HEK293T (cell line): ENCODE measurements around the gene UGGT1.
"Not testable (repeated sequence)": the region's sequence is repeated elsewhere in the genome, so short reads cannot be mapped to it uniquely, and the experiment has no call there.

Experiments used
- CTCF ChIA-PET: fragments of 350-600 bp; formaldehyde crosslinking; extraction: SDS; loops from one replicate; lab custom pipeline; 2021; ENCODE audit warnings: antibody characterized with exemption, inconsistent platforms; lab: Yijun Ruan, JAX
- POLR2A ChIA-PET: fragments of 350-600 bp; formaldehyde crosslinking; extraction: SDS; loops from one replicate; lab custom pipeline; 2020; ENCODE audit warnings: antibody characterized with exemption, inconsistent platforms; lab: Yijun Ruan, JAX
- DNase-seq: peaks from one replicate; pipeline ENCODE4 v3.0.0; 2012; ENCODE audit warnings: mixed read lengths; ENCODE audit errors: extremely low spot score
- ARNT ChIP-seq: fragments of 450-650 bp; IDR thresholded peaks from 2 replicates; pipeline ENCODE4 v1.6.1; 2017; ENCODE audit warnings: mild to moderate bottlenecking
- BHLHE40 ChIP-seq: fragments of 450-650 bp; IDR thresholded peaks from 2 replicates; pipeline ENCODE4 v1.6.1; 2016; ENCODE audit warnings: mild to moderate bottlenecking, moderate library complexity, borderline replicate concordance
- CTBP1 ChIP-seq: fragments of 450-650 bp; IDR thresholded peaks from 2 replicates; pipeline ENCODE4 v1.6.1; 2016; ENCODE audit warnings: borderline replicate concordance
- ELF4 ChIP-seq: fragments of 450-650 bp; IDR thresholded peaks from 2 replicates; pipeline ENCODE4 v1.6.1; 2017; ENCODE audit warnings: antibody characterized with exemption
- FOXA1 ChIP-seq: fragments of 450-650 bp; IDR thresholded peaks from 2 replicates; pipeline ENCODE4 v1.6.1; 2016; ENCODE audit warnings: mild to moderate bottlenecking
- FOXK2 ChIP-seq: fragments of 450-650 bp; IDR thresholded peaks from 2 replicates; pipeline ENCODE4 v1.6.1; 2016; ENCODE audit warnings: mild to moderate bottlenecking
- FOXM1 ChIP-seq: fragments of 450-650 bp; IDR thresholded peaks from 2 replicates; pipeline ENCODE4 v1.6.1; 2017; ENCODE audit warnings: mild to moderate bottlenecking, borderline replicate concordance
- HDGF ChIP-seq: fragments of 450-650 bp; IDR thresholded peaks from 2 replicates; pipeline ENCODE4 v1.6.1; 2017; ENCODE audit warnings: antibody characterized with exemption, borderline replicate concordance
- L3MBTL2 ChIP-seq: fragments of 450-650 bp; conservative IDR thresholded peaks from 2 replicates; pipeline ENCODE4 v1.6.1; 2016; ENCODE audit warnings: mild to moderate bottlenecking
- LEF1 ChIP-seq: fragments of 450-650 bp; IDR thresholded peaks from 2 replicates; pipeline ENCODE4 v1.6.1; 2017; ENCODE audit warnings: mild to moderate bottlenecking, borderline replicate concordance
- NFRKB ChIP-seq: fragments of 450-650 bp; IDR thresholded peaks from 2 replicates; pipeline ENCODE4 v1.6.1; 2016; ENCODE audit warnings: mild to moderate bottlenecking, moderate library complexity
- SP1 ChIP-seq: fragments of 450-650 bp; IDR thresholded peaks from 2 replicates; pipeline ENCODE4 v1.6.1; 2017
- SUZ12 ChIP-seq: fragments of 450-650 bp; IDR thresholded peaks from 2 replicates; pipeline ENCODE4 v1.6.1; 2016; ENCODE audit warnings: mild to moderate bottlenecking
- TARDBP ChIP-seq: fragments of 450-650 bp; IDR thresholded peaks from 2 replicates; pipeline ENCODE4 v1.6.1; 2016
- ZNF384 ChIP-seq: fragments of 450-650 bp; IDR thresholded peaks from 2 replicates; pipeline ENCODE4 v1.6.1; 2016
- TF ChIP-seq, protein P1 (sequence below): fragments of 450-650 bp; IDR thresholded peaks from 2 replicates; pipeline ENCODE4 v1.6.1; 2016

The UGGT1 gene

GRCh38 chr2:128199141-128199540, 108.1 kb downstream of the UGGT1 start:
- ChIA-PET CTCF (no interaction called here), POLR2A (no interaction called here)
- DNase-seq: no peak
- TF ChIP-seq FOXA1 (no peak), L3MBTL2 (no peak), ZNF384 (no peak), CTBP1 (no peak), ELF4 (no peak)

- TF ChIP-seq ELF4 (no peak), SUZ12 (no peak), ZNF384 (no peak), FOXK2 (no peak), TARDBP (no peak), LEF1 (no peak), CTBP1 (no peak), FOXA1 (no peak), BHLHE40 (no peak), L3MBTL2 (no peak), ARNT (no peak), FOXM1 (no peak)
- TF ChIP-seq, protein P1, sequence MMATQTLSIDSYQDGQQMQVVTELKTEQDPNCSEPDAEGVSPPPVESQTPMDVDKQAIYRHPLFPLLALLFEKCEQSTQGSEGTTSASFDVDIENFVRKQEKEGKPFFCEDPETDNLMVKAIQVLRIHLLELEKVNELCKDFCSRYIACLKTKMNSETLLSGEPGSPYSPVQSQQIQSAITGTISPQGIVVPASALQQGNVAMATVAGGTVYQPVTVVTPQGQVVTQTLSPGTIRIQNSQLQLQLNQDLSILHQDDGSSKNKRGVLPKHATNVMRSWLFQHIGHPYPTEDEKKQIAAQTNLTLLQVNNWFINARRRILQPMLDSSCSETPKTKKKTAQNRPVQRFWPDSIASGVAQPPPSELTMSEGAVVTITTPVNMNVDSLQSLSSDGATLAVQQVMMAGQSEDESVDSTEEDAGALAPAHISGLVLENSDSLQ: no peak
- POLR2A ChIA-PET: no interaction called here
- CTCF ChIA-PET: no interaction called here
Observed at GRCh38 chr2:128202791-128203190, 111.8 kb downstream of the UGGT1 start.

DNA sequence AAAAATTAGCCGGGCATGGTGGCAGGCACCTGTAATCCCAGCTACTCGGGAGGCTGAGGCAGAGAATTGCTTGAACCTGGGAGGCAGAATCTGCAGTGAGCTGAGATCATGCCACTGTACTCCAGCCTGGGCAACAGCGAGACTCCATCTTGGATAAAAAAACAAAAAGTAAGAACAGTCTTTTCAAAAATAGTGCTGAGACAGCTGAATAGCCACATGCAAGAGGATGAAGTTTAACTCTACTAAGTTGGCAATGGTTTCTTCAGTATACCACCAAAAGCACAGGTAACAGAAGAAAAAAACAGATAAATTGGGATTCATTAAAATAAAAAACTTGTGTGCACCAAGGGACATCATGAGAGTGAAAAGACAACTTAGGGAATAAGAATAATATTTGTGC, 115.2 kb downstream of the UGGT1 start:
- no peak for TF ChIP-seq L3MBTL2
- TF ChIP-seq CTBP1: no peak
- no peak for TF ChIP-seq FOXM1
- TF ChIP-seq SP1: no peak
- TF ChIP-seq ELF4: no peak
- TF ChIP-seq HDGF: no peak
- no peak for TF ChIP-seq TARDBP
- no peak for TF ChIP-seq ZNF384
- no peak for TF ChIP-seq NFRKB
- no peak for TF ChIP-seq LEF1
- TF ChIP-seq FOXA1: no peak
- TF ChIP-seq, protein P1: no peak
- no peak for TF ChIP-seq SUZ12
- no peak for TF ChIP-seq ARNT
- no peak for TF ChIP-seq FOXK2
- TF ChIP-seq BHLHE40: no peak
- ChIA-PET CTCF (no interaction called here), POLR2A (no interaction called here)

More at GRCh38 chr2:128202791-128203190, 111.8 kb downstream of the UGGT1 start:
- no peak for DNase-seq

GRCh38 chr2:128208023-128208422, 117.0 kb downstream of the UGGT1 start:
- CTCF ChIA-PET: no interaction called here
- POLR2A ChIA-PET: no interaction called here

More for the DNA sequence above, 115.2 kb downstream of the UGGT1 start:
- no peak for DNase-seq

DNA sequence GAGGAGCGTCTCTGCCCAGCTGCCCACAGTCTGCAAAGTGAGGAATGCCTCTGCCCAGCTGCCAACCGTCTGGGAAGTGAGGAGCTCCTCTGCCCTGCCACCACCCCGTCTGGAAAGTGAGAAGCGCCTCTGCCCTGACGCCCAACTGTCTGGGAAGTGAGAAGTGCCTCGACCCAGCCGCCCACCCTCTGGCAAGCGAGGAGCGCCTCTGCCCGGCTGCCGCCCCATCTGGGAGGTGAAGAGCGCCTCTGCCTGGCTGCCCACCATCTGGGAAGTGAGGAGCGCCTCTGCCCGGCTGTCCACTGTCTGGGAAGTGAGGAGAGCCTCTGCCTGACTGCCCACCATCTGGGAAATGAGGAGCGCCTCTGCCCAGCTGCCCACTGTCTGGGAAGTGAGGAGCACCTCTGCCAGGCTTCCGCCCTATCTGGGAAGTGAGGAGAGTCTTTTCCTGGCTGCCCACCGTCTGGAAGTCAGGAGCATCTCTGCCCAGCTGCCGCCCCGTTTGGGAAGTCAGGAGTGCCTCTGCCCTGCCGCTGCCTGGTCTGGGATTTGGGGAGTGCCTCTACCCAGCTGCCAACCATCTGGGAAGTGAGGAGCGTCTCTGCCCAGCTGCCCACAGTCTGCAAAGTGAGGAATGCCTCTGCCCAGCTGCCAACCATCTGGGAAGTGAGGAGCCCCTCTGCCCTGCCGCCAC, 117.8 kb downstream of the UGGT1 start:
- POLR2A ChIA-PET, DNase-seq, CTCF ChIA-PET: not testable (repeated sequence)

More at GRCh38 chr2:128208023-128208422, 117.0 kb downstream of the UGGT1 start:
- DNase-seq: no peak
- TF ChIP-seq, protein P1: no peak
- no peak for TF ChIP-seq CTBP1

DNA sequence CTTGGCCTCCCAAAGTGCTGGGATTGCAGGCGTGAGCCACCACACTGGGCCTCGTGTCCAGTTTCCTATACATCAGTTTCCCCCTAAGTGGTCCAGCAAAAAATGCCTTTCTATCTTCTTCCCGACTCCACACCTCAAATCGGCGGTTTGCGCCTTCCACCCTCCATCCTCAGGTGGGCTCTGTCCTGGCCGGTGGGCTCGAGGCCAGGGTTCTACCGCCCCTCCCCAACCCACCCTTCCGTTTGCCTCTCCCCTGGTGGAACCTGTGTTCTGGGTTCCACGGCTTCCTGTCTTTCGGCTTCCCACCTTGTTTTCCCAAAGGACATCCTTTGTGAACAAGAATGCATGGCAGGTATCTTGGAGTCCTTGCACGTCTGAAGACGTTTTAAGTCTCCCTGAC, 123.3 kb downstream of the UGGT1 start:
- ChIA-PET CTCF (no interaction called here), POLR2A (no interaction called here)
- DNase-seq: no peak
- TF ChIP-seq FOXA1 (no peak), HDGF (no peak)

- ChIA-PET POLR2A (no interaction called here), CTCF (no interaction called here)
- no peak for DNase-seq
- TF ChIP-seq HDGF (no peak), TARDBP (no peak), CTBP1 (no peak), ELF4 (no peak), FOXK2 (no peak), SUZ12 (no peak), SP1 (no peak), NFRKB (no peak), LEF1 (no peak), FOXM1 (no peak), ARNT (no peak), L3MBTL2 (no peak), FOXA1 (no peak), BHLHE40 (no peak), ZNF384 (no peak)
- TF ChIP-seq, protein P1: no peak
Observed at GRCh38 chr2:128214866-128215460, 124.0 kb downstream of the UGGT1 start.
